Activated naive CD8-positive, alpha-beta T cell treated with anti-CD3 and anti-CD28 coated beads, Interleukin-2, amount 10 ng/mL, durations not matched to agents 7 days and 5 days (primary cell): ENCODE results near the gene NISCH. TPM values are rescaled to one million over a fixed set of nuclear protein-coding genes. Genes with fewer than 3 reads are reported as not detected.

ENCODE experiments used
- ATAC-seq: fragments of 150-1000 bp; cut with Tn5 transposase; one replicate; pipeline ENCODE4 v1.10.0; 2021; ENCODE audit warnings: low read depth, moderate library complexity
- POLR2A ChIA-PET: fragments of 350-600 bp; sonication (Branson Sonifier 250); formaldehyde crosslinking; loops from one replicate; lab custom pipeline; 2021; ENCODE audit warnings: antibody characterized with exemption; lab: Charles Lee
- DNase-seq: peaks from one replicate; pipeline ENCODE4 v3.0.0; 2021
- H3K27ac Mint-ChIP-seq: one replicate; pipeline ENCODE4 v1.8.0; 2022; ENCODE audit warnings: mild to moderate bottlenecking, mixed read lengths
- H3K27me3 Mint-ChIP-seq: one replicate; pipeline ENCODE4 v1.8.0; 2022; ENCODE audit warnings: mild to moderate bottlenecking, moderate library complexity, mixed read lengths
- H3K36me3 Mint-ChIP-seq: one replicate; pipeline ENCODE4 v1.8.0; 2021; ENCODE audit warnings: mild to moderate bottlenecking, mixed read lengths
- H3K4me1 Mint-ChIP-seq: one replicate; pipeline ENCODE4 v1.8.0; 2021; ENCODE audit warnings: mixed read lengths
- H3K4me3 Mint-ChIP-seq: one replicate; pipeline ENCODE4 v1.8.0; 2022; ENCODE audit warnings: mild to moderate bottlenecking, moderate library complexity, mixed read lengths
- H3K9me3 Mint-ChIP-seq: one replicate; pipeline ENCODE4 v1.8.0; 2021; ENCODE audit warnings: mixed read lengths
- total RNA-seq, 2 experiments: library from RNA; stranded (reverse); gene quantifications; one replicate each; pipeline ENCODE4 v1.2.3, GENCODE V29; 2021

NISCH gene
- total RNA-seq = 100 to 1,000 TPM; 124 to 125 TPM

DNA sequence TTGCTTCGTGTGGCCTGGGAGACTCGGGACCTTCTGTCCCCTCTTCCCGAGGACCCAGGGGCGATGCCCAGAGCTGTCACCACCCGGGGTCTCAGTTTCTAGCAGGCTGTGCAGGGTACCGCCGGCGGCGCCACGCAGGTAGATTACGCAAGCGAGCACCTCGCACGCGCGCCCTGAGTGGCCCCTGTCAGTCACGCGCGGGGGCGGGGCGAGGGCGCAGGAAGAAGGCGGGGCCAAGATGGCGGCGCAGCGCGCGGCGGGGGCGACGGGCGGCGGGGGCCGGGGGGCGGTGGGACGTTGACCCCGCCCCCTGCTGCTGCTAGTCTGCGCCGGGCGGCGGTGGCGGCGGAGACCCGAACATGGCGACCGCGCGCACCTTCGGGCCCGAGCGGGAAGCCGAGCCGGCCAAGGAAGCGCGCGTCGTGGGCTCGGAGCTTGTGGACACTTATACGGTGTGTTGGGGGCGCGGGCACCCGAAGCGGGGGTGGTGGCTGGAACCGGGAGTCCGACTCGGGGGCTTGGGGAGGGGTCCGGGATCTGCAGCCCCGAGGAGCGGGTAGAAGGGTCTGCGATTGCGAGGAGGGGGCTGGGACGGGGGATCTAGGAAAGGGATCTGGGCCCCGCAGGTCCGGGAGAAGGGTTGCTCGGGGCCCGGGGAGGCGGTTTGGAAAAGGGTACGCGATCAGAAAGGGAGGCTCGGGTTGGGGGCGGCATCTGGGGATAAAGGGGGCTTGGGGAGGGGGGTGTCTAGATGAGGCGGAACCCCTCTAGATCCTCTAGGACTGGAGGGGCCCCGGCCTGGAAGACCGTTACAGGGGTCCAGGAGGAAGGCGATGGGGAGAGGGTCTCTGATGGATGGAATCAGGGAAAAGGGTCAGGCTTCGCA, at the start of gene NISCH:
NISCH (plus strand) TSS at position 322 of the 886 bp plus-strand sequence; CDS start at position 360, 38 bp downstream.
- H3K27me3 Mint-ChIP-seq = no peaks in the 10 kb centered on the region
- peaks cover 24% of the 10 kb centered on the region for H3K36me3 Mint-ChIP-seq
- peak within 1 kb of the TSS; percentile 92 for H3K4me3 Mint-ChIP-seq
- H3K9me3 Mint-ChIP-seq = no peaks in the 10 kb centered on the region
- H3K4me1 Mint-ChIP-seq = peaks cover 31% of the 10 kb centered on the region
- H3K27ac Mint-ChIP-seq = peak within 1 kb of the TSS; percentile 92
- POLR2A ChIA-PET = interaction anchor here (0.6 to 1.4 kb wide), 4 partner anchors 9 to 399 kb away, joined by 3 to 4 read pairs (median 3); no protein-coding TSS in a partner anchor
- ATAC-seq (peak; percentile 87), DNase-seq (peak; percentile 100)

DNA sequence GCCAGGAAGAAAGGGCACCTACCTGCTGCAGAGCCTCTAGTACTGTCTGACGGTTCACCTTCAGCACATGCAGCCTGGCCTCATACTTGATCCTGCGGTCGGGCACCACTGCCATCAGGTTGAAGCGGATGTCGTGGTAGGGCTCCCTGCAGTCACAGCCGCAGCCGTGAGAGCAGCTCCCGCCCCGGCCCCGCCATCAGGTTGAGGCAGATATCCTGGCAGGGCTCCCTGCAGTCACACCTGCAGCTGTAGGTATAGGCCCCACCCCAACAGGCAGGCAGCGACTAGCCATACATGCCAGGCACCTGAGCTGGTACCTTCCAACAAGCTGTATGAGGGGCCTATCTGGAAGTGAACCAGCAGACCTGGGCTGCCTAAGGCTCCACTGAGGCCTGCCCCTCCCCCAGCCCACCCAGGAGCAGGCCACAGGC, 49.2 kb upstream of the NISCH start:
- POLR2A ChIA-PET = no interaction called here
- no peak for ATAC-seq
- Mint-ChIP-seq H3K4me1 (peaks cover 16% of the 10 kb centered on the region), H3K27ac (no peak overlapping the region), H3K4me3 (no peak overlapping the region), H3K36me3 (peaks cover 23% of the 10 kb centered on the region), H3K9me3 (no peaks in the 10 kb centered on the region), H3K27me3 (no peaks in the 10 kb centered on the region)
- peak; percentile 27 for DNase-seq

DNA sequence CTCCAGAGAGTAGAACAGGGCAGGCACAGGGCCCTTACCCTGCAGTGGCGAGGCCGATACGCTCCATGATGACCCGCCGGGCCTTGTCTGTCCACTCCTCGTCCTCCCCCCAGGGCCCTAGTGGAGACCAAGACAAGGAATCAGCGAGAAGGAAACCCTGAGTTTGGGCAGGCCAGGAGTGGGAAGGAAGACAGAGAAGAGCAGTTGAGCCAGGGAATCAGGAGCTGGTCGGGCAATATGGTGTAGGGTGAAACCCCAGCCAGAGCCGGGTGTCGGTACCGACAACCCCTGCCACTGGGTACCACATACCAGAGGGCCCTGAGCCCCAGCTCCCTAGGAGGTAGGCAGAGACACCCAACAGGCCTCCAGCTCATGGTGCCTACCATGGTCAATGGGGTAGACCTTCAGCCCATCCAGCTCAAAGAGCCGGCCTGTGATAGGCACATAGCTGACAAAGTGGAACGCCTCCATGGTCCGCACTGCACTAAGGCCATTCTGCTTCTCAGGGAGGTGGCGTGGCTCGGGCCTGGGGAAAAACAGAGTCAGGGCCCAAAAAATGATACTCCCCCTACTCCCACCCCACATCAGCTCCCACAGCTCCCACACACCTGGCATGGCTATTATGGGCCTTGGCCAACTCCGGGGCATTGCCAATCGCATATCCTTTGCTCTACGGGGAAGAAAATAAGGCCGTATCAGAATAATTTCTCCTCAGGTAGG, 48.5 kb upstream of the NISCH start:
- DNase-seq = peak; percentile 19
- Mint-ChIP-seq H3K4me1 (peaks cover 22% of the 10 kb centered on the region), H3K27me3 (no peaks in the 10 kb centered on the region), H3K4me3 (no peak overlapping the region), H3K36me3 (peaks cover 19% of the 10 kb centered on the region), H3K27ac (no peak overlapping the region), H3K9me3 (no peaks in the 10 kb centered on the region)
- POLR2A ChIA-PET = no interaction called here
- no peak for ATAC-seq

DNA sequence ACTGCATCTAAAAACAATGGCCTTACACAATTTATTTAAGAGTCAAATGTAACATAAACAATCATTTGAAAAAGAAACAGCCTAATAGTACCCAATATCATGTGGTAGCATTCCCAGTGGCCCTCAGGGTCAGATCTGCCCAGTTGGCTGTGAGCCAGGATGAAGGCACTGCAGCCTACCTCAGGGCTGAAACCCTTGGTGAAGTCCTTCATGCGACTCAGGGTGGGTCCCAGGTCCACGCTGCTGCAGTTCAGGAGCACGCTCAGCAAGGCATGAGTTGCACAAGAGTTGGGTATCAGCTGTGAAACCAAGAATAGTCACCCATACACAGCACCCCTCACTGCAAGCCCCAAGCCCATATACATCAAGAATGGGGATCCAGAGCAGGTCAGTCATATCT, 47.6 kb upstream of the NISCH start:
- H3K27ac Mint-ChIP-seq = no peak overlapping the region
- peak; percentile 20 for DNase-seq
- peaks cover 29% of the 10 kb centered on the region for H3K4me1 Mint-ChIP-seq
- peaks cover 18% of the 10 kb centered on the region for H3K36me3 Mint-ChIP-seq
- POLR2A ChIA-PET = no interaction called here
- no peaks in the 10 kb centered on the region for H3K27me3 Mint-ChIP-seq
- no peaks in the 10 kb centered on the region for H3K9me3 Mint-ChIP-seq
- H3K4me3 Mint-ChIP-seq = no peak overlapping the region
- ATAC-seq = no peak

DNA sequence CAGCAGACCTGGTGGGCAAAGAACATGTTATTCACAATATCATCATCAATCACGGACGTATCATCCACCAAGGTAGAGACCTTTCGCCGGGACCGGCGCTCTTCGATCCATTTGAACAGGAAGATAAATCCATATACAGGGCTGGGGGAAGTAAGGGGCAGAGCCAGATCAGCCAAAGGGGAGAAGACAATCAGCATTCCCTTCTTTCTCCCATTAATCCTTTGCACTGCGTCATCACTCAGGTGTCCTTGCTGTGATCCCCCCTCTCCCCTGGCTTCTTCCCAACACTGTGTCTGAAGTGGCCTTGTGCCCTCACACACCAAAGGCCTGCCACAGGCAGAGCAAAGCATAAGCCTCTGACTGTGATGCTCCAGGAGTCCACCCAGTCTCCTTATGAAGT, 46.9 kb upstream of the NISCH start:
- POLR2A ChIA-PET = no interaction called here
- DNase-seq = no peak
- H3K36me3 Mint-ChIP-seq = peaks cover 17% of the 10 kb centered on the region

DNA sequence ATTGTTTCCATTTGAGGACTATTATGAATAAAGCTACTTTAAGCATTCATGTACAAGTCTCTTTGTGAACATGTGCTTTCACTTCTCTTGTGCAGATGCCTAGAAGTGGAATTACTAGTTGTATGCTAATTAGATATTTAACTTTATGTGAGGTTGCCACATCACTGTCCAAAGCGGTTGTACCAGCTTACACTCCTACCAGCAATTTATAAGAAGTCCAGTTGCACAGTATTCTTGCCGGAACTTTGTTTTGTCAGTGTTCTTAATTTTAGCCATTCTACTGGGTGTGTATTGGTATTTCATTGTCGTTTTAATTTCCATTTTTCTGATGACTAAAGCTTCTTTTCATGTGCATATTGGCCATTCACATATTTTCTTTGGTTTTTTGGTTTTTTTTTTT, 39.6 kb upstream of the NISCH start:
- ATAC-seq (no peak), DNase-seq (no peak)
- Mint-ChIP-seq H3K4me3 (no peak overlapping the region), H3K27me3 (no peaks in the 10 kb centered on the region), H3K4me1 (peaks cover 17% of the 10 kb centered on the region), H3K36me3 (peaks cover 4% of the 10 kb centered on the region), H3K27ac (no peak overlapping the region), H3K9me3 (no peaks in the 10 kb centered on the region)
- POLR2A ChIA-PET = interaction anchor here (0.7 kb wide), 1 partner anchor 138 kb away, joined by 3 read pairs; no protein-coding TSS in a partner anchor

More for the DNA sequence above, 46.9 kb upstream of the NISCH start:
- ATAC-seq = no peak
- Mint-ChIP-seq H3K9me3 (no peaks in the 10 kb centered on the region), H3K4me1 (peaks cover 29% of the 10 kb centered on the region), H3K27me3 (no peaks in the 10 kb centered on the region), H3K27ac (peak overlapping the region; percentile 96), H3K4me3 (peak overlapping the region; percentile 98)

DNA sequence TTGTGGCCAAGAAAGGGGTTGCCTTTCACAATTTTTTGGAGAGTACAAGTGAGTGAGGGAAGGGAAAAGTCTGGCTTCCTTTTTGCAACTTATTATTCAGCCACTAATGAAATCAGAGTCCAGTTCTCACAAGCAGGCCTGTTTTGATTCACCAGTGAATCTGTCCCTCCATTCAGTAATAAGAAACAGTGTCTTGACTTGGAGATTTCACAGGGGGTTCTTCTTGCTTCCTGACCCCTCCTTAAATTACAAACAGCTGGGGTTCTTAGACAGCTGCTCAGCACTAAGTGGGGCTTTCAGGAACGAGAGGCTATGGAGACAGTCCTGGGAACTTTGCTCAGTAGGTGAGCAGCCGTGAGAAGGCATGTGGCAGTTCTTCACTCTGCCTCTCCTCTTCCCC, 35.0 kb upstream of the NISCH start:
- Mint-ChIP-seq H3K9me3 (no peaks in the 10 kb centered on the region), H3K4me1 (no peaks in the 10 kb centered on the region), H3K36me3 (peaks cover 2% of the 10 kb centered on the region), H3K4me3 (no peak overlapping the region), H3K27me3 (peaks cover 1% of the 10 kb centered on the region), H3K27ac (no peak overlapping the region)
- POLR2A ChIA-PET = no interaction called here
- ATAC-seq (no peak), DNase-seq (no peak)

DNA sequence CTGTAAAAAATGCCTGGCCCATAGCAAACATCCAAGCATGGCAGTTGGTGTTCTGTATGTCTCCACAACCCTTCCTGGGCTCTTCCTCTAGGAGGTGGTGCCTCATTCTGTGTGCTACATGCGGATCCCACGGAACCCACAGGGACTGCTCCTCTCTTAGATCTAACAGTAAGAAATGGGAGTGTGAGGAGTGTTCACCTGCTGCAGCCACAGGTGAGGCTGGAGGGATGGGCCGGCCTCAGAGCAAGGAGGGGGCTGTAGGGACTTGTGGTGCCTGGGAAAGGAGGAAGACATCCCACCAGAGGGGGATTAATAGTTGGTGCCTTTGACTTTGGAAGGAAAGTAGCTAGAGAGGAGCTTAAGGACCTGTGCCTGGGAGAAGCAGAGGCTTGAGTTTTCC, 32.7 kb upstream of the NISCH start:
- Mint-ChIP-seq H3K27me3 (peaks cover 3% of the 10 kb centered on the region), H3K36me3 (no peaks in the 10 kb centered on the region), H3K4me3 (no peak overlapping the region), H3K4me1 (no peaks in the 10 kb centered on the region), H3K9me3 (no peaks in the 10 kb centered on the region), H3K27ac (no peak overlapping the region)
- ATAC-seq (no peak), DNase-seq (no peak)
- POLR2A ChIA-PET = interaction anchor here (1.0 kb wide), 1 partner anchor 11 kb away, joined by 4 read pairs; no protein-coding TSS in a partner anchor

DNA sequence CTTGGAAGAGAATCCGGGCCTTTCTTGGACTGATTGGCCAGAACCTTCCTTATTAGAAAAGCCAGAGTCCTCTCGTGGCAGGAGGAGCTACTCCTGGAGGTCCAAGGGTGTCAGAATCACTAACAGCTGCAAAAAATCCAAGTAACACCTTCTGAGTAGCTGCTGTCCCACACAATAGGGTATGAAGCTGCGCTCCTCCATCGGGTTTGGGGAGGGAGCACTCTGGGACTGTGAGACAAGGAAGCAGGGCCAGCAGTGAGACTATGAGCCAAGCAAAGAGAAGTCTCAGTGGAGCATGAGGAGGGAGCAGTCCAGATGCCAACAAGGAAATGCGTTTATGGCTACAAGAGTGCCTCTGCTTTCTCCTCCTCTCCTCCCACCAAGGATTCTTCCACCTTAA, 32.2 kb upstream of the NISCH start:
- ATAC-seq (no peak), DNase-seq (no peak)
- Mint-ChIP-seq H3K9me3 (no peaks in the 10 kb centered on the region), H3K4me1 (no peaks in the 10 kb centered on the region), H3K4me3 (no peak overlapping the region), H3K27ac (no peak overlapping the region), H3K36me3 (no peaks in the 10 kb centered on the region), H3K27me3 (peaks cover 3% of the 10 kb centered on the region)
- POLR2A ChIA-PET = interaction anchor here (1.0 kb wide), 1 partner anchor 11 kb away, joined by 4 read pairs; no protein-coding TSS in a partner anchor

DNA sequence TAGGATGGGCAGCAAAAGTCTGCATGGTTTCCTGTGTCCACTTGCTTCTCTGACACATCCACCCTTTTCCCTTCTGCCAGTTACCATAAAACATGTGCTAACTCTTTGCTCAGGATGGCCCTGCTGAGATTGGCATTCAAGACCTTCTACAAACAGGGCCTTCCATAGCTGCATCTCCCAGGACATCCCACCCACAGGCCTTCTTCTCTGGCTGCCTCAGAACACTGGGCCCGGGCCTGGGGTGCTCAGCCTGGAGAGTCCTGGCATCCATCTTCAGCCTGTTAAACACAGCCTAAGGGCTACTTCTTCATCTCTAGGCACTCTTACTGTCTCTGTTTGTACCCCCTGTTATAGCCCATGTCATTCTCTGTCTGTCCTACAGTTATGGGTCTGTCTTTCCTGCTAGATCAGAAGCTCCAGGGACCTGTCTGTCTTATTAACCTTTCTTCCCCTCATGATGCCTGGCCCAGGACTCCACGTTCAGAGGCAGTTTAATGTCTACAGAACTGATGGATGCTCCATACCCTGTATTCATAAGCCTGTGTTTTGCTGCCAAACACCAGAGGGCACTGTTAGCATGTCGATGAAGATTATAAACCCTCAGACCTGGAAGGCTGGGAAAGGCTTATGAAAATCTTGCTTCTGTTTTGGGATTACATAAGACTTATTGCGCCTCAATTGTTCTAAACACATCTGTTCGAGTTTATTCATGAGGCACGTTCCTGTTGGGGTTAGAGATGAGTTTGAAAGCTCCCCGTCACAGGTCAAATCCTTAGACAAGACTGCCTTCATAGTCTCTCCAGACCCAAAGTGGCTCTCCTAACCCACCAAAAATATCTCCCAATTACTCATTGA, 27.0 kb upstream of the NISCH start:
- Mint-ChIP-seq H3K9me3 (no peaks in the 10 kb centered on the region), H3K27me3 (peaks cover 6% of the 10 kb centered on the region), H3K4me1 (peaks cover 1% of the 10 kb centered on the region), H3K27ac (no peak overlapping the region), H3K36me3 (no peaks in the 10 kb centered on the region), H3K4me3 (no peak overlapping the region)
- DNase-seq = no peak
- POLR2A ChIA-PET = interaction anchor here (1.1 kb wide), 1 partner anchor 16 kb away, joined by 4 read pairs; no protein-coding TSS in a partner anchor
- peak; percentile 62 for ATAC-seq

DNA sequence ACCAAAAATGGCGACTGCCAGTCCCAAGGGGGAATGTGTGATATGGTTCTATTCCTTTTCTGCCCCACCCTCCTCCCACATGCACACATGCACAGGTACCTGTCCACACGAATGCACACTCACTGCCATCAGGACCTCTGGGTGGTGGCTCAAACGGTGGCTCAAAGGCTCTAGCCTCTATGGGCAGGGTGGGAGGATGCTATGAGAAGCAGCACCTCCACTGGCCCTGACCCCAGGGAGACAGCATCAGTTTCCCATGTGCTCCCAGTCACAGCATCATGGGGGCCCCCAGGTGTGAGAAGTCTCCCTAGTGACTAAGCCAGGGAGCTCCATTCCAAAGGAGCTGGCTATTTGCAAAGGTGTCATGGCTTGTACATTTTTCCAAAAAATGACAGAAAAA, 26.4 kb upstream of the NISCH start:
- no peak overlapping the region for H3K4me3 Mint-ChIP-seq
- H3K36me3 Mint-ChIP-seq = no peaks in the 10 kb centered on the region
- H3K9me3 Mint-ChIP-seq = no peaks in the 10 kb centered on the region
- no peak overlapping the region for H3K27ac Mint-ChIP-seq
- peaks cover 6% of the 10 kb centered on the region for H3K27me3 Mint-ChIP-seq
- POLR2A ChIA-PET = no interaction called here
- DNase-seq (no peak), ATAC-seq (no peak)
- peaks cover 1% of the 10 kb centered on the region for H3K4me1 Mint-ChIP-seq

DNA sequence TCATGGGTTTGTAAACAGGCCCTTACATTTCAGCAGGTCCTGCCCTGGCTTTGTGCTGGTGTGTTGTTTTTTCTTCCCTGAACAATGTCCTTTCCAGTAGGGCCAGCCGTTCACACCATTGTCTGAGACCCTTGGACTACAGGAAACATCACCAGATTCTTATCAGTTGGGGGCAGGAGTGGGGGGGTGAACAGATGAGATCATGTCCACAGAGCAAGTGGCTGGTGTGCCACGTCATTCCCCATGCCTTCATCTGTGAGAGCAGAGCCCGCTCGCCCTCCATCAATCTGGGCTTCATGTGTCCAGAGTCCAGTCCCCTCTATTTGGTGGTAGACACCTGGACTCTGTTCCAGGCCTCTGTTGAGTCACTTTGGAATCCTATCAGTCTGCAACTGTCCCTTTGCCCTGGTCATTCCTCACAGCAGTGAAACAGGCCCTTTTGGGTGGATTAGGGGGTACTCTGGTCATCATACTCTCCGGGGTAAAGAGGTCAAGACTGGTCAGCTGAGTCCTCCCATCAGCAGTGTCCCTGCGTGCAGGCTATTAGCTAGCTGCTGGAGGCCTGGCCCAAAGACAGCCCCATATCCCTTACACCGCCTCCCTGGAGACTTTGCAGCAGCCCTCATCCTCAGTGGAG, 25.5 kb upstream of the NISCH start:
- no peak for ATAC-seq

More for the DNA sequence above, 25.5 kb upstream of the NISCH start:
- no peak for DNase-seq
- peaks cover 1% of the 10 kb centered on the region for H3K4me1 Mint-ChIP-seq
- POLR2A ChIA-PET = no interaction called here
- H3K36me3 Mint-ChIP-seq = no peaks in the 10 kb centered on the region
- no peak overlapping the region for H3K4me3 Mint-ChIP-seq
- no peaks in the 10 kb centered on the region for H3K9me3 Mint-ChIP-seq
- H3K27ac Mint-ChIP-seq = no peak overlapping the region
- peaks cover 8% of the 10 kb centered on the region for H3K27me3 Mint-ChIP-seq
